Measurements from ENCODE around the gene FXYD2.

DNA sequence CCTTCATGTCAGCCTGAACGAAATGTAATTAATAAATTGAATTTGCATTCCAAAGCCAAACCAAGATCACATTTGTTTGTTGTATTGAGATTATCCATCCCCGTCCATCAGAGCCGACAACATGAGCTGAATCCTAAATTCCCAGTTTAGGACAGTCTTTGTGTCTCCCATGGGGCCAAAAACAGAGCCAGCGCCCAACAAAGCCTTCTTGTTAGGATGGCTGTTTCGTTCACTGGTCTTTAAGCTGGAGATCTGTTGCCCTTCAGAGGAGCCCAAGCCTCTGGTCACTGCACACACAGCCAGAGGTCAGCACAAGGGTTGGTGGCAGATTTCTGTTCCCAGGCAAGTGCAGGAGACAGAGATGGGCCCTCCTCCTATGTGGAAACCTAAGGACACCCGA lies 53.3 kb downstream of the FXYD2 start:
- TF ChIP-seq POLR2AphosphoS5 (IDR thresholded peaks at IDR 0.05; ENCODE audit: insufficient read depth in 1 of 2, low read depth in 1 of 2) (no peak), CTCF (IDR thresholded peaks at IDR 0.05) (no peak), POLR2A (IDR thresholded peaks at IDR 0.05) (no peak)

All from vagina (tissue), 2 donors.